Measurements from ENCODE around the gene PRAC2. TPM values are rescaled to one million over a fixed set of nuclear protein-coding genes. Genes with fewer than 3 reads are reported as not detected.

The PRAC2 gene
- polyA plus RNA-seq, 1 of the 3 experiments (the other 2 are of a cell fraction) = not detected

GRCh38 chr17:48769009-48769675 lies 46.2 kb downstream of the PRAC2 start:
- CTCF ChIA-PET = interaction anchor here (1.0 to 5.0 kb wide), 10 partner anchors 15 to 267 kb away, joined by 3 to 24 read pairs (median 5); no protein-coding TSS in a partner anchor
- POLR2A ChIA-PET = no interaction called here

More at GRCh38 chr17:48769009-48769675, 46.2 kb downstream of the PRAC2 start:
- H3K9me2 ChIP-seq = no peaks in the 10 kb centered on the region
- H3K79me2 ChIP-seq (ENCODE audit: insufficient read depth) = no peaks in the 10 kb centered on the region
- DNase-seq = no peak
- no peak overlapping the region for H3K27ac ChIP-seq (ENCODE audit: low read depth in 2 of 2, low read length in 1 of 2)
- WGBS (ENCODE audit: low lambda C conversion rate) = 32% methylated on average over 5 of the region's 5 CpGs
- no peak for TF ChIP-seq PBX3 (IDR thresholded peaks at IDR 0.05)
- TF ChIP-seq MEF2A (IDR thresholded peaks at IDR 0.05; ENCODE audit: borderline replicate concordance, low read depth) = no peak
- no peak for TF ChIP-seq RAD21 (IDR thresholded peaks at IDR 0.05; ENCODE audit: low read length)
- TF ChIP-seq ELF1 (IDR thresholded peaks at IDR 0.05) = no peak
- TF ChIP-seq REST (IDR thresholded peaks at IDR 0.05; ENCODE audit: low read depth, low read length) = no peak
- no peak for TF ChIP-seq TEAD4 (IDR thresholded peaks at IDR 0.05; ENCODE audit: borderline replicate concordance, insufficient read depth)
- no peak for TF ChIP-seq CTCF (IDR thresholded peaks at IDR 0.05)
- no peak for TF ChIP-seq SMC3 (IDR thresholded peaks at IDR 0.05; ENCODE audit: low read depth, low read length)
- no peak for TF ChIP-seq NFIC (IDR thresholded peaks at IDR 0.05; ENCODE audit: borderline replicate concordance)
- no peak for TF ChIP-seq RFX5 (IDR thresholded peaks at IDR 0.05; ENCODE audit: low read length)
- no peak for TF ChIP-seq FOXM1 (IDR thresholded peaks at IDR 0.05; ENCODE audit: low read depth)
- no peak for TF ChIP-seq GABPA (IDR thresholded peaks at IDR 0.05; ENCODE audit: low read depth)
- no peak for TF ChIP-seq USF2 (IDR thresholded peaks at IDR 0.05; ENCODE audit: borderline replicate concordance, low read depth, low read length)
- TF ChIP-seq TCF12 (IDR thresholded peaks at IDR 0.05) = no peak
- no peak for TF ChIP-seq YY1 (IDR thresholded peaks at IDR 0.05; ENCODE audit: low read depth)
- TF ChIP-seq MAX (IDR thresholded peaks at IDR 0.05; ENCODE audit: low read depth) = no peak
- no peak for TF ChIP-seq RCOR1 (IDR thresholded peaks at IDR 0.05; ENCODE audit: low read length)
- no peak for TF ChIP-seq SIN3A (IDR thresholded peaks at IDR 0.05; ENCODE audit: borderline replicate concordance, low read depth, low read length)
- no peak for TF ChIP-seq RXRA (IDR thresholded peaks at IDR 0.05; ENCODE audit: borderline replicate concordance, low read depth)
- TF ChIP-seq TAF1 (IDR thresholded peaks at IDR 0.05; ENCODE audit: borderline replicate concordance, low read depth, low read length) = no peak
- no peaks in the 10 kb centered on the region for H3K9me3 ChIP-seq
- no peaks in the 10 kb centered on the region for H3F3A ChIP-seq (replicated peaks; ENCODE audit: insufficient read depth)
- H3K4me2 ChIP-seq = no peak overlapping the region
- H3K4me1 ChIP-seq (ENCODE audit: control insufficient read depth in 1 of 2, insufficient read depth in 2 of 2, low read depth in 1 of 2, low read length in 1 of 2) = no peaks in the 10 kb centered on the region
- H3K9ac ChIP-seq = no peak overlapping the region
- no peak overlapping the region for H3K4me3 ChIP-seq (ENCODE audit: low read depth in 2 of 2, low read length in 1 of 2)
- no peaks in the 10 kb centered on the region for H3K36me3 ChIP-seq (replicated peaks in 1 of 2; ENCODE audit: control insufficient read depth in 1 of 2, insufficient read depth in 2 of 2, low read length in 1 of 2)
- H2AFZ ChIP-seq (ENCODE audit: low read depth) = no peak overlapping the region
- H3K27me3 ChIP-seq (ENCODE audit: insufficient read depth) = peaks cover 86% of the 10 kb centered on the region
- H4K20me1 ChIP-seq (ENCODE audit: insufficient read depth) = no peaks in the 10 kb centered on the region
